ENCODE measurements around the gene SSH2.

SSH2 gene

GRCh38 chr17:29659155-29659554 is 270.9 kb downstream of the SSH2 start:
- no peak overlapping the region for H3K4me3 ChIP-seq (ENCODE audit: insufficient read depth, low read length, poor library complexity, severe bottlenecking)
- H2AFZ ChIP-seq (ENCODE audit: low read depth, low read length, severe bottlenecking), result no peak overlapping the region
- no peak for TF ChIP-seq EZH2phosphoT487 (conservative IDR thresholded peaks at IDR 0.05; ENCODE audit: low read length)
- TF ChIP-seq, protein P1, sequence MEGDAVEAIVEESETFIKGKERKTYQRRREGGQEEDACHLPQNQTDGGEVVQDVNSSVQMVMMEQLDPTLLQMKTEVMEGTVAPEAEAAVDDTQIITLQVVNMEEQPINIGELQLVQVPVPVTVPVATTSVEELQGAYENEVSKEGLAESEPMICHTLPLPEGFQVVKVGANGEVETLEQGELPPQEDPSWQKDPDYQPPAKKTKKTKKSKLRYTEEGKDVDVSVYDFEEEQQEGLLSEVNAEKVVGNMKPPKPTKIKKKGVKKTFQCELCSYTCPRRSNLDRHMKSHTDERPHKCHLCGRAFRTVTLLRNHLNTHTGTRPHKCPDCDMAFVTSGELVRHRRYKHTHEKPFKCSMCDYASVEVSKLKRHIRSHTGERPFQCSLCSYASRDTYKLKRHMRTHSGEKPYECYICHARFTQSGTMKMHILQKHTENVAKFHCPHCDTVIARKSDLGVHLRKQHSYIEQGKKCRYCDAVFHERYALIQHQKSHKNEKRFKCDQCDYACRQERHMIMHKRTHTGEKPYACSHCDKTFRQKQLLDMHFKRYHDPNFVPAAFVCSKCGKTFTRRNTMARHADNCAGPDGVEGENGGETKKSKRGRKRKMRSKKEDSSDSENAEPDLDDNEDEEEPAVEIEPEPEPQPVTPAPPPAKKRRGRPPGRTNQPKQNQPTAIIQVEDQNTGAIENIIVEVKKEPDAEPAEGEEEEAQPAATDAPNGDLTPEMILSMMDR (IDR thresholded peaks at IDR 0.05; ENCODE audit: insufficient read depth, low read length, poor library complexity, severe bottlenecking), result no peak
- no peaks in the 10 kb centered on the region for H3F3A ChIP-seq (ENCODE audit: insufficient read depth)
- no peaks in the 10 kb centered on the region for H3K9me2 ChIP-seq (replicated peaks; ENCODE audit: insufficient read depth, low read length)
- no peaks in the 10 kb centered on the region for H3K79me2 ChIP-seq (ENCODE audit: insufficient read depth, low read length)
- H3K9me3 ChIP-seq (ENCODE audit: insufficient read depth, low read length), result no peaks in the 10 kb centered on the region
- H3K4me2 ChIP-seq (ENCODE audit: low read depth, low read length, poor library complexity, severe bottlenecking), result no peak overlapping the region
- H3K27ac ChIP-seq (ENCODE audit: low read depth, low read length), result no peak overlapping the region
- H3K36me3 ChIP-seq (ENCODE audit: low read length), result peaks cover 13% of the 10 kb centered on the region; the same call in 1 of the 2 replicates
- no peaks in the 10 kb centered on the region for H3K27me3 ChIP-seq (ENCODE audit: low read length)
- H4K20me1 ChIP-seq (ENCODE audit: low read depth, low read length), result no peaks in the 10 kb centered on the region
- H3K9ac ChIP-seq (ENCODE audit: low read length), result no peak overlapping the region

GRCh38 chr17:29655323-29655722 is 274.7 kb downstream of the SSH2 start:
- Histone ChIP-seq H3K27me3 (ENCODE audit: low read length) (no peaks in the 10 kb centered on the region), H3K27ac (ENCODE audit: low read depth, low read length) (no peak overlapping the region), H3K9me2 (replicated peaks; ENCODE audit: insufficient read depth, low read length) (no peaks in the 10 kb centered on the region), H3K4me2 (ENCODE audit: low read depth, low read length, poor library complexity, severe bottlenecking) (no peak overlapping the region), H3K36me3 (ENCODE audit: low read length) (peaks cover 11% of the 10 kb centered on the region), H3K9ac (ENCODE audit: low read length) (no peak overlapping the region), H3K9me3 (ENCODE audit: insufficient read depth, low read length) (no peaks in the 10 kb centered on the region), H2AFZ (ENCODE audit: low read depth, low read length, severe bottlenecking) (no peak overlapping the region), H3F3A (ENCODE audit: insufficient read depth) (no peaks in the 10 kb centered on the region), H4K20me1 (ENCODE audit: low read depth, low read length) (no peaks in the 10 kb centered on the region), H3K4me3 (ENCODE audit: insufficient read depth, low read length, poor library complexity, severe bottlenecking) (no peak overlapping the region), H3K79me2 (ENCODE audit: insufficient read depth, low read length) (no peaks in the 10 kb centered on the region)
- TF ChIP-seq, protein P1 (IDR thresholded peaks at IDR 0.05; ENCODE audit: insufficient read depth, low read length, poor library complexity, severe bottlenecking), result no peak
- TF ChIP-seq EZH2phosphoT487 (conservative IDR thresholded peaks at IDR 0.05; ENCODE audit: low read length), result no peak

DNA sequence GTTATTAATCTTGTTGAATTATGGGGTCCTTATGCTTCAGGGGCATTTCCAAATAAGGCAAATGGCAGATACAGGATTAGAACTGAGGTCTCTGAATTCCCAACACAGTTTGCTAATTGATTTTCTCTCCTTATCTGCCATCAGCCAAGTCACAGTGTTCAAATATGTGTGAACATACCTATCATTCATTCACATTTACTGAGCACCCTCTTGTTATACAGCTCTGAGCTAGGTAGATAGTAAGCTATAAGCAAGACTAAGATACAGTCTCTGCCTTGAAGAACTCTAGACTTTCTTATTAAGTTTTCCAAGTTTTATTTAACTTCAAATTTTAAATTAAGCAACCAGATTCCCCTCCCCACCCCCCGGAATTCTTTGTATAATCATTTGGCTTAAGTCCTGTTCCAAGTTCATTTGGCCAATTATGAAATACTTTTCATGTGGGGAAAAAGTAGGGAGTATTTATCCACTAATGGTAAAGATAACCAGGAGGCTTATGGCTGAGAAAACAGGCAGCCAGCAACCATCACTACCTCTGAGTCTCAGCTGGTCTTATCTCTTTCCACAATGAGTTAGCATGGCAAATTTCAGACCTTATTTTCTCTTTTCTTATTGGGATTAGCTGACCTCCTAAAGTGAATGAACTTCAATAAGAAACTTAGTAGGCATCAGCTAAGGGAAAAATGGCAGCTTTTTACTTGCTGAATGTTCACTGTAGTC is 275.9 kb downstream of the SSH2 start:
- no peak overlapping the region for H3K4me3 ChIP-seq (ENCODE audit: insufficient read depth, low read length, poor library complexity, severe bottlenecking)
- no peak overlapping the region for H3K9ac ChIP-seq (ENCODE audit: low read length)
- H4K20me1 ChIP-seq (ENCODE audit: low read depth, low read length), result no peaks in the 10 kb centered on the region
- H3K27ac ChIP-seq (ENCODE audit: low read depth, low read length), result no peak overlapping the region
- H3K27me3 ChIP-seq (ENCODE audit: low read length), result no peaks in the 10 kb centered on the region
- H2AFZ ChIP-seq (ENCODE audit: low read depth, low read length, severe bottlenecking), result no peak overlapping the region
- H3K9me2 ChIP-seq (replicated peaks; ENCODE audit: insufficient read depth, low read length), result no peaks in the 10 kb centered on the region
- H3F3A ChIP-seq (ENCODE audit: insufficient read depth), result no peaks in the 10 kb centered on the region
- no peak for TF ChIP-seq EZH2phosphoT487 (conservative IDR thresholded peaks at IDR 0.05; ENCODE audit: low read length)
- TF ChIP-seq, protein P1 (IDR thresholded peaks at IDR 0.05; ENCODE audit: insufficient read depth, low read length, poor library complexity, severe bottlenecking), result no peak
- peaks cover 12% of the 10 kb centered on the region for H3K36me3 ChIP-seq (ENCODE audit: low read length)
- no peaks in the 10 kb centered on the region for H3K9me3 ChIP-seq (ENCODE audit: insufficient read depth, low read length)
- H3K79me2 ChIP-seq (ENCODE audit: insufficient read depth, low read length), result no peaks in the 10 kb centered on the region
- H3K4me2 ChIP-seq (ENCODE audit: low read depth, low read length, poor library complexity, severe bottlenecking), result no peak overlapping the region

Measured in SU-DHL-6 (cell line).